ENCODE data around the gene ODAM. TPM values are rescaled to one million over a fixed set of nuclear protein-coding genes. Genes with fewer than 3 reads are reported as not detected.
"Not testable (repeated sequence)": the region's sequence is repeated elsewhere in the genome, so short reads cannot be mapped to it uniquely, and the experiment has no call there.

Gene ODAM
- total and polyA plus RNA-seq, 8 donors: 0.37 to 20.3 (median 11.9) TPM; not detected in 3

- DNase-seq: peak in 1 of 2 donors; percentile 4
- Histone ChIP-seq H3K36me3 (no peaks in the 10 kb centered on the region), H3K4me1 (peaks cover 0 to 8% (median 0%) of the 10 kb centered on the region in 4 donors), H3K27me3 (no peaks in the 10 kb centered on the region), H3K9me3 (no peaks in the 10 kb centered on the region), H3K4me3 (no peak overlapping the region), H3K27ac (no peak overlapping the region)
- intact Hi-C loops (cut with DNase I; ENCODE audit: low total_unique reads): no loop called here
- WGBS, 5 donors: 44 to 97% (median 87%) methylated on average over 1 of the region's 1 CpG
- TF ChIP-seq CTCF (IDR thresholded peaks at IDR 0.05): no peak
- no peak for TF ChIP-seq POLR2AphosphoS5 (IDR thresholded peaks at IDR 0.05)
- TF ChIP-seq EP300 (IDR thresholded peaks at IDR 0.05): no peak
- no peak for TF ChIP-seq POLR2A (IDR thresholded peaks at IDR 0.05)
These were observed 40.6 kb downstream of the ODAM start for GRCh38 chr4:70236125-70236524.

- no peaks in the 10 kb centered on the region for H3K36me3 ChIP-seq
- WGBS, 5 donors: 20 to 49% (median 45%) methylated on average over 3 of the region's 3 CpGs
- H3K27ac ChIP-seq: no peak overlapping the region
- H3K4me1 ChIP-seq: peaks cover 0 to 8% (median 0%) of the 10 kb centered on the region in 4 donors
- H3K4me3 ChIP-seq: no peak overlapping the region
- TF ChIP-seq POLR2AphosphoS5 (IDR thresholded peaks at IDR 0.05): no peak
- no peak for TF ChIP-seq POLR2A (IDR thresholded peaks at IDR 0.05)
- no peak for TF ChIP-seq EP300 (IDR thresholded peaks at IDR 0.05)
- no peak for TF ChIP-seq CTCF (IDR thresholded peaks at IDR 0.05)
- no peaks in the 10 kb centered on the region for H3K9me3 ChIP-seq
- intact Hi-C loops (cut with DNase I; ENCODE audit: low total_unique reads): no loop called here
- DNase-seq: no peak
- H3K27me3 ChIP-seq: no peaks in the 10 kb centered on the region
These were observed 43.8 kb downstream of the ODAM start for GRCh38 chr4:70239131-70239883.

GRCh38 chr4:70239884-70240591, 44.5 kb downstream of the ODAM start:
- intact Hi-C loops (cut with DNase I; ENCODE audit: low total_unique reads): no loop called here
- Histone ChIP-seq H3K9me3 (no peaks in the 10 kb centered on the region), H3K4me3 (no peak overlapping the region), H3K27ac (no peak overlapping the region), H3K27me3 (no peaks in the 10 kb centered on the region), H3K4me1 (peaks cover 0 to 8% (median 0%) of the 10 kb centered on the region in 4 donors), H3K36me3 (no peaks in the 10 kb centered on the region)
- peak in 1 of 2 donors; percentile 49 for DNase-seq
- TF ChIP-seq POLR2A (IDR thresholded peaks at IDR 0.05) (no peak), EP300 (IDR thresholded peaks at IDR 0.05) (no peak), POLR2AphosphoS5 (IDR thresholded peaks at IDR 0.05) (no peak), CTCF (IDR thresholded peaks at IDR 0.05) (no peak)
- WGBS, 5 donors: 60 to 68% (median 63%) methylated on average over 5 of the region's 5 CpGs

- H3K27me3 ChIP-seq; H3K4me1 ChIP-seq; H3K4me3 ChIP-seq; H3K27ac ChIP-seq; DNase-seq; H3K36me3 ChIP-seq; H3K9me3 ChIP-seq; intact Hi-C loops (cut with DNase I; ENCODE audit: low total_unique reads): not testable (repeated sequence)
- 84 to 96% (median 90%) methylated on average over 2 to 3 of the region's 3 CpGs for WGBS, 5 donors
These were observed 46.8 kb downstream of the ODAM start, which contains the start of gene CSN3 for GRCh38 chr4:70242297-70242696. TSS of gene CSN3 (plus strand) at chr4:70242597. CDS start at chr4:70244820, 2,223 bp downstream.
